HepG2 (cell line): ENCODE data around the gene RNF113A. TPM values are rescaled to one million over a fixed set of nuclear protein-coding genes. Genes with fewer than 3 reads are reported as not detected.

Source experiments
- ATAC-seq: fragments of 200-7000 bp; cut with Tn5 transposase; 3 replicates; pipeline ENCODE4 v1.9.1; 2020; ENCODE audit warnings: mild to moderate bottlenecking, moderate library complexity
- BruUV-seq: library from RNA; stranded (reverse); fragments of 400-500 nt; replicated peaks from 2 replicates; lab custom pipeline; 2021; lab: Mats Ljungman, UMichigan
- CTCF ChIA-PET: fragments of 300-600 bp; formaldehyde crosslinking; extraction: SDS; loops from one replicate; lab custom pipeline; 2021; ENCODE audit warnings: low total read pairs, inconsistent platforms, low intra/inter-chr PET ratio; lab: Yijun Ruan, JAX
- POLR2A ChIA-PET: fragments of 350-600 bp; sonication (Branson Sonifier 250); formaldehyde crosslinking; loops from one replicate; lab custom pipeline; 2020; ENCODE audit warnings: antibody characterized with exemption, inconsistent platforms; lab: Yijun Ruan, JAX
- DNase-seq: peaks from one replicate; pipeline ENCODE4 v3.0.0-alpha.2; 2015; ENCODE audit warnings: low spot score
- FAIRE-seq: peaks from 3 replicates; lab custom pipeline; 2011; peaks lifted over from hg19 to GRCh38; lab: Jason Lieb, UNC
- H2AFZ ChIP-seq: one replicate; pipeline ENCODE4 v1.6.1; 2011; ENCODE audit warnings: low read length, inconsistent platforms
- H3K27ac ChIP-seq: fragments of 300-600 bp; 3 replicates; pipeline ENCODE4 v1.8.0; 2011; ENCODE audit warnings: mixed run types, mild to moderate bottlenecking, mixed read lengths, low read length, inconsistent platforms; ENCODE audit not compliant: insufficient read depth; ENCODE audit errors: extremely low read length
- H3K27me3 ChIP-seq, 2 experiments: fragments of 200-600 bp in 1 of 2; 2 replicates in 1 of 2; 3 replicates in 1 of 2; pipeline versions ENCODE4 v1.6.0 to v1.8.0; 2011; ENCODE audit warnings: low read length in 2 of 2, mild to moderate bottlenecking in 2 of 2, moderate library complexity in 2 of 2, inconsistent platforms in 1 of 2; ENCODE audit not compliant: insufficient read depth in 2 of 2, control insufficient read depth in 1 of 2
- H3K36me3 ChIP-seq, 2 experiments: fragments of 200-600 bp in 1 of 2; replicated peaks in 1 of 2; 2 replicates in 1 of 2; 3 replicates in 1 of 2; pipeline versions ENCODE4 v1.5.1 to v1.8.0; 2011; ENCODE audit warnings: low read length in 2 of 2, inconsistent platforms in 1 of 2; ENCODE audit not compliant: insufficient read depth in 2 of 2, control insufficient read depth in 1 of 2
- H3K4me1 ChIP-seq: 2 replicates; pipeline ENCODE4 v1.5.1; 2012; ENCODE audit warnings: low read length, inconsistent platforms; ENCODE audit not compliant: insufficient read depth
- H3K4me2 ChIP-seq: 2 replicates; pipeline ENCODE4 v1.6.0; 2011; ENCODE audit warnings: low read depth, low read length, inconsistent platforms
- H3K4me3 ChIP-seq, 3 experiments: fragments of 200-600 bp in 1 of 3; sonication (generic), shearing (Covaris generic) in 1 of 3; replicated peaks in 1 of 3; 2 replicates each; pipeline ENCODE4 v1.5.1; 2011 to 2016; ENCODE audit warnings: low read length in 3 of 3, inconsistent platforms in 2 of 3, low read depth in 2 of 3, mild to moderate bottlenecking in 2 of 3, control low read depth in 1 of 3, mixed read lengths in 1 of 3; ENCODE audit not compliant: insufficient read depth in 1 of 3
- H3K79me2 ChIP-seq: one replicate; pipeline ENCODE4 v1.6.1; 2011; ENCODE audit warnings: low read length, inconsistent platforms; ENCODE audit not compliant: insufficient read depth
- H3K9ac ChIP-seq: 2 replicates; pipeline ENCODE4 v1.6.0; 2011; ENCODE audit warnings: mild to moderate bottlenecking, low read depth, low read length, inconsistent platforms; ENCODE audit not compliant: insufficient read depth
- H3K9me3 ChIP-seq: 2 replicates; pipeline ENCODE4 v1.5.1; 2012; ENCODE audit warnings: mild to moderate bottlenecking, low read length
- H4K20me1 ChIP-seq: 2 replicates; pipeline ENCODE4 v1.6.0; 2011; ENCODE audit warnings: inconsistent platforms, mild to moderate bottlenecking, low read length, moderate library complexity; ENCODE audit not compliant: insufficient read depth
- HNRNPUL1 ChIP-seq: fragments of 200-400 bp; formaldehyde crosslinking; IDR thresholded peaks from 2 replicates; pipeline ENCODE4 v1.6.1; 2017; ENCODE audit warnings: low read depth, mild to moderate bottlenecking, low read length, moderate library complexity
- KAT8 ChIP-seq: IDR thresholded peaks from 2 replicates; pipeline ENCODE4 v1.6.1; 2016; ENCODE audit warnings: missing genetic modification reagents, missing compliant biosample characterization
- NAIF1 ChIP-seq: sonication (generic); formaldehyde crosslinking; IDR thresholded peaks from 2 replicates; pipeline ENCODE4 v1.5.0; 2020; ENCODE audit warnings: mild to moderate bottlenecking, missing genetic modification reagents, borderline replicate concordance
- NBN ChIP-seq: fragments of 450-650 bp; conservative IDR thresholded peaks from 2 replicates; pipeline ENCODE4 v1.6.1; 2017
- SMARCC2 ChIP-seq: fragments of 450-650 bp; IDR thresholded peaks from 2 replicates; pipeline ENCODE4 v1.6.1; 2017; ENCODE audit warnings: antibody characterized with exemption, mild to moderate bottlenecking
- SOX5 ChIP-seq: IDR thresholded peaks from 2 replicates; pipeline ENCODE4 v1.6.1; 2016; ENCODE audit warnings: borderline replicate concordance
- ZNF30 ChIP-seq: sonication (generic); formaldehyde crosslinking; IDR thresholded peaks from 2 replicates; pipeline ENCODE4 v1.5.0; 2020; ENCODE audit warnings: mild to moderate bottlenecking, missing genetic modification reagents
- ZNF772 ChIP-seq: sonication (generic); formaldehyde crosslinking; IDR thresholded peaks from 2 replicates; pipeline ENCODE4 v1.5.0; 2020; ENCODE audit warnings: mild to moderate bottlenecking, missing genetic modification reagents
- ZNF816 ChIP-seq: sonication (generic); formaldehyde crosslinking; IDR thresholded peaks from 2 replicates; pipeline ENCODE4 v1.8.0; 2022; ENCODE audit warnings: missing genetic modification reagents, mild to moderate bottlenecking, borderline replicate concordance
- WGBS: methylation state at CpG from one replicate; pipeline ENCODE4 v1.1.6; 2017; ENCODE audit warnings: low lambda C conversion rate; 5-methylcytosine and 5-hydroxymethylcytosine counted together
- in situ Hi-C: cut with HindIII; loops from 2 replicates; pipeline ENCODE4 v1.10.0; 2017; ENCODE audit warnings: low pct_unique_long_range_greater_than_20kb; ENCODE audit not compliant: extremely low pct_ligation_motif_present
- intact Hi-C: fragments of 100-400 bp; cut with micrococcal nuclease; formaldehyde crosslinking; loops from one replicate; pipeline ENCODE4 v1.10.0; 2022; ENCODE audit not compliant: unreplicated experiment
- polyA plus RNA-seq, 8 experiments: library from polyadenylated mRNA; depleted of rRNA in 3 of 8; stranded (reverse) in 7 of 8; unstranded in 1 of 8; fragments of >200 nt; fragmentation: Illumina TruSeq in 4 of 8; extraction: Trizol in 4 of 8; gene quantifications; 2 replicates each; pipeline versions ENCODE4 v1.2.1 to v1.2.3, GENCODE V29; 2011 to 2016; ENCODE audit warnings: low read depth in 4 of 8, missing spikeins in 1 of 8, mixed read lengths in 1 of 8; ENCODE audit not compliant: insufficient read depth in 1 of 8
- total RNA-seq, 5 experiments: library from RNA; depleted of rRNA; stranded (reverse); fragments of >200 nt; fragmentation: Illumina TruSeq; extraction: Trizol; gene quantifications; 2 replicates each; pipeline ENCODE4 v1.2.3, GENCODE V29; 2016; ENCODE audit warnings: low read depth in 1 of 5
- TF ChIP-seq, protein P1 (sequence below): sonication (generic); formaldehyde crosslinking; IDR thresholded peaks from 2 replicates; pipeline ENCODE4 v1.4.0; 2020; ENCODE audit warnings: missing genetic modification reagents, mild to moderate bottlenecking, borderline replicate concordance
- TF ChIP-seq, protein P2 (sequence below): sonication (generic); formaldehyde crosslinking; conservative IDR thresholded peaks from 2 replicates; pipeline ENCODE4 v1.5.0; 2020; ENCODE audit warnings: missing genetic modification reagents
- TF ChIP-seq, protein P3 (sequence below): IDR thresholded peaks from 2 replicates; pipeline ENCODE4 v1.6.1; 2016; ENCODE audit warnings: missing biosample characterization, missing genetic modification reagents, low read depth

The RNF113A gene
- total and polyA plus RNA-seq, 2 of the 13 experiments (the other 11 are each of a cell fraction or from before 2014, with no cell fraction given): 14.0 to 15.4 TPM

DNA sequence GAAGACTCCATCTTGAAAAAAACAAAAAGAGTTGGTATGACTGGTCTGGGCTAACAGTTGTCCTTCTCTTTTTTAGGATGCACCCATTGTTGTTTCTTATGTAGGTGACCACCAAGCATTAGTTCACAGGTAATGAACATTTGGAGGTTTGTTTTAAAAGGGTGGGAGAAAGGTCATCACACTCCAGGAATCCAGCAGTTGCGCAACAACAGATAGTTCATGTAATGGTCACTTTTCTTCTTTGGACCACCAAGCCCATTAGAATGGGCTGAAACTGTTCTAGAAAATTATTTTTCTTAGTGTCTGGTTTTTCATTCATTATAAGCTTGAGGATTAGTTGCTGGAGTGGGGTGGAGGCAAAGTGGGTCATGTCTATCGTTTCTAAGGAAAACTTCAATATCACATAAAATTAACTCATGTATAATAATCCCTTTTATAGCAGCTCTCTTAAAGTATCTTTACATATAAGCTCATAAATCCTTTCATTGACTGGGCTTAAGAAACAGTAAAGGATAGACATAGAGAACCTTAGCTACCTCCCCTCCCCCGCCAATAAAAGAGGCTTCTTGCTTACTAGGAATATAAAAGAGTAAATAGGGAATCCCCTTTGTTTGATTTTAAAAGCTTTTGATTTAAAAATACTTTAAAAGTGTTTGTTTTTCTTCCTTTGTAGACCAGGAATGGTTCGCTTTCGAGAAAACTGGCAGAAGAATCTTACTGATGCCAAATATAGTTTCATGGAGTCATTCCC is 48.5 kb upstream of the RNF113A start (continued):
- TF ChIP-seq, protein P1, sequence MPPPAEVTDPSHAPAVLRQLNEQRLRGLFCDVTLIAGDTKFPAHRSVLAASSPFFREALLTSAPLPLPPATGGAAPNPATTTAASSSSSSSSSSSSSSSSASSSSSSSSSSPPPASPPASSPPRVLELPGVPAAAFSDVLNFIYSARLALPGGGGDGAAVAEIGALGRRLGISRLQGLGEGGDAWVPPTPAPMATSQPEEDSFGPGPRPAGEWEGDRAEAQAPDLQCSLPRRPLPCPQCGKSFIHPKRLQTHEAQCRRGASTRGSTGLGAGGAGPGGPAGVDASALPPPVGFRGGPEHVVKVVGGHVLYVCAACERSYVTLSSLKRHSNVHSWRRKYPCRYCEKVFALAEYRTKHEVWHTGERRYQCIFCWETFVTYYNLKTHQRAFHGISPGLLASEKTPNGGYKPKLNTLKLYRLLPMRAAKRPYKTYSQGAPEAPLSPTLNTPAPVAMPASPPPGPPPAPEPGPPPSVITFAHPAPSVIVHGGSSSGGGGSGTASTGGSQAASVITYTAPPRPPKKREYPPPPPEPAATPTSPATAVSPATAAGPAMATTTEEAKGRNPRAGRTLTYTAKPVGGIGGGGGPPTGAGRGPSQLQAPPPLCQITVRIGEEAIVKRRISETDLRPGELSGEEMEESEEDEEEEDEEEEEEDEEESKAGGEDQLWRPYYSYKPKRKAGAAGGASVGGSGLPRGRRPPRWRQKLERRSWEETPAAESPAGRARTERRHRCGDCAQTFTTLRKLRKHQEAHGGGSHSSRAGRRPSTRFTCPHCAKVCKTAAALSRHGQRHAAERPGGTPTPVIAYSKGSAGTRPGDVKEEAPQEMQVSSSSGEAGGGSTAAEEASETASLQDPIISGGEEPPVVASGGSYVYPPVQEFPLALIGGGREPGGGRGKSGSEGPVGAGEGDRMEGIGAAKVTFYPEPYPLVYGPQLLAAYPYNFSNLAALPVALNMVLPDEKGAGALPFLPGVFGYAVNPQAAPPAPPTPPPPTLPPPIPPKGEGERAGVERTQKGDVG (CRISPR knock-in tag): no peak
- TF ChIP-seq SMARCC2: no peak
- TF ChIP-seq, all 625 proteins: peak for 2

DNA sequence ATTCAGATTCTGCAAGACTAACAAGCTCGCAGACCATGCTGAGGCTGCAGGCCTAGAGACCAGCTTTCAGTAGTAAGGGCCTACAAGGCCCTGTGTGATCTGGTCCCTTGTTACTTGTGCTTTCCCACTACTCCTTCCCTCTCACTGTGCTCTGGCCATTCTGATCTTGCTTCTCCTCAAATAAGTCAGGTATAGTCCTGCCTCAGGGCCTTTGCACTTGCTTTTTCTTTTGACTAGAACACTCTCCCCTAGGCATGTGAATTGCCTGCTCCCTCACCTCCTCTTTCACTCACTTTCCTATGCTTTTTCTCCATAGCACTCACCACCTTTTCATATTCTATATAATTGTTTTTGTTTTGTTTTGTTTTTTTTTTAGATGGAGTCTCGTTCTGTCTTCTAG is 46.3 kb upstream of the RNF113A start:
- CTCF ChIA-PET: no interaction called here
- H3K4me1 ChIP-seq: no peaks in the 10 kb centered on the region
- intact Hi-C loops (no loop called here), in situ Hi-C loops (no loop called here)
- WGBS: 73% methylated on average over 2 of the region's 2 CpGs
- no peaks in the 10 kb centered on the region for H3K79me2 ChIP-seq
- no peak for DNase-seq
- TF ChIP-seq, protein P2, sequence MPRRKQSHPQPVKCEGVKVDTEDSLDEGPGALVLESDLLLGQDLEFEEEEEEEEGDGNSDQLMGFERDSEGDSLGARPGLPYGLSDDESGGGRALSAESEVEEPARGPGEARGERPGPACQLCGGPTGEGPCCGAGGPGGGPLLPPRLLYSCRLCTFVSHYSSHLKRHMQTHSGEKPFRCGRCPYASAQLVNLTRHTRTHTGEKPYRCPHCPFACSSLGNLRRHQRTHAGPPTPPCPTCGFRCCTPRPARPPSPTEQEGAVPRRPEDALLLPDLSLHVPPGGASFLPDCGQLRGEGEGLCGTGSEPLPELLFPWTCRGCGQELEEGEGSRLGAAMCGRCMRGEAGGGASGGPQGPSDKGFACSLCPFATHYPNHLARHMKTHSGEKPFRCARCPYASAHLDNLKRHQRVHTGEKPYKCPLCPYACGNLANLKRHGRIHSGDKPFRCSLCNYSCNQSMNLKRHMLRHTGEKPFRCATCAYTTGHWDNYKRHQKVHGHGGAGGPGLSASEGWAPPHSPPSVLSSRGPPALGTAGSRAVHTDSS (CRISPR knock-in tag): no peak
- TF ChIP-seq NBN: no peak
- TF ChIP-seq ZNF816 (CRISPR knock-in tag): no peak
- no peak for TF ChIP-seq ZNF772 (CRISPR knock-in tag)
- TF ChIP-seq NAIF1 (CRISPR knock-in tag): no peak
- TF ChIP-seq KAT8 (CRISPR knock-in tag): no peak
- no peak for TF ChIP-seq ZNF30 (CRISPR knock-in tag)
- TF ChIP-seq, protein P3, sequence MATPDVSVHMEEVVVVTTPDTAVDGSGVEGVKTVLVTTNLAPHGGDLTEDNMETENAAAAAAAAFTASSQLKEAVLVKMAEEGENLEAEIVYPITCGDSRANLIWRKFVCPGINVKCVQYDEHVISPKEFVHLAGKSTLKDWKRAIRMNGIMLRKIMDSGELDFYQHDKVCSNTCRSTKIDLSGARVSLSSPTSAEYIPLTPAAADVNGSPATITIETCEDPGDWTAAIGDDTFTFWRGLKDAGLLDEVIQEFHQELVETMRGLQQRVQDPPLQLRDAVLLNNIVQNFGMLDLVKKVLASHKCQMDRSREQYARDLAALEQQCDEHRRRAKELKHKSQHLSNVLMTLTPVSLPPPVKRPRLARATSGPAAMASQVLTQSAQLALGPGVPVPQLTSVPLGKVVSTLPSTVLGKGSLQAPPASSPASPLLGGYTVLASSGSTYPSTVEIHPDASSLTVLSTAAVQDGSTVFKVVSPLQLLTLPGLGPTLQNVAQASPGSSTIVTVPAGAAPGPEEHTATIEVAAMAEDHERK (CRISPR knock-in tag): no peak
- no peak for TF ChIP-seq HNRNPUL1
- no peak for TF ChIP-seq SOX5 (CRISPR knock-in tag)
- H3K4me2 ChIP-seq: no peak overlapping the region
- ATAC-seq: no peak
- H4K20me1 ChIP-seq: no peaks in the 10 kb centered on the region
- no peak overlapping the region for H3K27ac ChIP-seq
- no peak overlapping the region for H3K4me3 ChIP-seq
- H3K36me3 ChIP-seq: no peaks in the 10 kb centered on the region
- no peak for FAIRE-seq
- H3K9ac ChIP-seq: no peak overlapping the region
- POLR2A ChIA-PET: no interaction called here
- H2AFZ ChIP-seq: no peak overlapping the region
- no TSS peak for BruUV-seq
- H3K9me3 ChIP-seq: no peaks in the 10 kb centered on the region
- H3K27me3 ChIP-seq: no peaks in the 10 kb centered on the region
